GM23338 (cell line): ENCODE data around the gene PCDHA10. TPM values are rescaled to one million over a fixed set of nuclear protein-coding genes. Genes with fewer than 3 reads are reported as not detected.

ENCODE experiments used
- ATAC-seq: fragments of 200-7000 bp; cut with Tn5 transposase; 3 replicates; pipeline ENCODE4 v1.9.1; 2020
- DNase-seq: peaks from one replicate; pipeline ENCODE4 v3.0.0-alpha.2; 2015; ENCODE audit warnings: low spot score
- H2AFZ ChIP-seq: fragments of 200-600 bp; sonication (generic); 2 replicates; pipeline ENCODE4 v1.8.0; 2016; ENCODE audit warnings: antibody characterized with exemption, mild to moderate bottlenecking, moderate library complexity
- H3F3A ChIP-seq: fragments of 200-600 bp; sonication (generic); replicated peaks from 2 replicates; pipeline ENCODE4 v1.8.0; 2017; ENCODE audit warnings: antibody characterized with exemption, mixed run types, low read depth
- H3K27ac ChIP-seq: fragments of 200-600 bp; sonication (generic); 2 replicates; pipeline ENCODE4 v1.6.1; 2016; ENCODE audit warnings: low read depth
- H3K27me3 ChIP-seq: fragments of 200-600 bp; sonication (generic); 2 replicates; pipeline ENCODE4 v1.8.0; 2016; ENCODE audit warnings: mild to moderate bottlenecking, mixed run types, moderate library complexity; ENCODE audit not compliant: insufficient read depth
- H3K36me3 ChIP-seq: fragments of 200-600 bp; sonication (generic); 2 replicates; pipeline ENCODE4 v1.8.0; 2016; ENCODE audit warnings: mild to moderate bottlenecking; ENCODE audit not compliant: insufficient read depth
- H3K4me1 ChIP-seq: fragments of 200-600 bp; sonication (generic); 2 replicates; pipeline ENCODE4 v1.8.0; 2016; ENCODE audit warnings: mild to moderate bottlenecking, moderate library complexity; ENCODE audit not compliant: insufficient read depth
- H3K4me2 ChIP-seq: fragments of 200-600 bp; sonication (generic); 2 replicates; pipeline ENCODE4 v1.7.1; 2017; ENCODE audit warnings: mixed run types
- H3K4me3 ChIP-seq: fragments of 200-600 bp; sonication (generic); 2 replicates; pipeline ENCODE4 v1.6.1; 2016; ENCODE audit warnings: mixed run types
- H3K79me2 ChIP-seq: fragments of 200-600 bp; sonication (generic); replicated peaks from 2 replicates; pipeline ENCODE4 v1.8.0; 2017; ENCODE audit warnings: mild to moderate bottlenecking; ENCODE audit not compliant: insufficient read depth
- H3K9me2 ChIP-seq: fragments of 200-600 bp; sonication (generic); 2 replicates; pipeline ENCODE4 v1.8.0; 2017; ENCODE audit not compliant: insufficient read depth
- H4K20me1 ChIP-seq: fragments of 200-600 bp; sonication (generic); replicated peaks from 2 replicates; pipeline ENCODE4 v1.8.0; 2017; ENCODE audit warnings: mild to moderate bottlenecking; ENCODE audit not compliant: insufficient read depth
- H3K27ac Mint-ChIP-seq: 2 replicates; pipeline ENCODE4 v1.8.0; 2020; ENCODE audit warnings: inconsistent platforms, mild to moderate bottlenecking, moderate library complexity, mixed read lengths
- H3K27me3 Mint-ChIP-seq: 3 replicates; pipeline ENCODE4 v1.8.0; 2022; ENCODE audit warnings: low read depth, mild to moderate bottlenecking, moderate library complexity, mixed read lengths, inconsistent platforms; ENCODE audit not compliant: insufficient read depth, poor library complexity
- H3K36me3 Mint-ChIP-seq: 3 replicates; pipeline ENCODE4 v1.8.0; 2021; ENCODE audit warnings: low read depth, mild to moderate bottlenecking, inconsistent platforms, moderate library complexity, mixed read lengths
- H3K4me1 Mint-ChIP-seq: 3 replicates; pipeline ENCODE4 v1.8.0; 2020; ENCODE audit warnings: mild to moderate bottlenecking, inconsistent platforms, mixed read lengths
- H3K4me3 Mint-ChIP-seq: 3 replicates; pipeline ENCODE4 v1.8.0; 2021; ENCODE audit warnings: moderate library complexity, mild to moderate bottlenecking, inconsistent platforms, mixed read lengths
- H3K9me3 Mint-ChIP-seq: 3 replicates; pipeline ENCODE4 v1.8.0; 2020; ENCODE audit warnings: moderate library complexity, mild to moderate bottlenecking, inconsistent platforms, mixed read lengths
- REST ChIP-seq: IDR thresholded peaks from one replicate; pipeline ENCODE4 v1.6.1; 2018; ENCODE audit warnings: antibody characterized with exemption; ENCODE audit not compliant: unreplicated experiment
- ZNF462 ChIP-seq: fragments of 250-450 bp; sonication (Bioruptor Pico); IDR thresholded peaks from 2 replicates; pipeline ENCODE4 v1.5.0; 2020; ENCODE audit warnings: mild to moderate bottlenecking, moderate library complexity
- polyA plus RNA-seq: library from polyadenylated mRNA; unstranded; fragments of >200 nt; fragmentation: Nextera tagmentation; extraction: Ambion mirVana; gene quantifications from 2 replicates; pipeline ENCODE4 v1.2.1, GENCODE V29; 2016
- total RNA-seq: library from RNA; depleted of rRNA; stranded (reverse); fragments of >200 nt; shearing (Covaris generic); gene quantifications from 2 replicates; pipeline ENCODE4 v1.2.3, GENCODE V29; 2014

Gene PCDHA10
- total and polyA plus RNA-seq, 2 experiments from 2014 or later, result 3.9 to 11.6 TPM

- Mint-ChIP-seq H3K36me3 (peaks cover 7% of the 10 kb centered on the region; the same call in 2 of the 3 replicates), H3K4me3 (no peak overlapping the region), H3K27ac (no peak overlapping the region), H3K4me1 (no peaks in the 10 kb centered on the region), H3K27me3 (no peaks in the 10 kb centered on the region), H3K9me3 (no peaks in the 10 kb centered on the region)
- H3K27ac ChIP-seq, result no peak overlapping the region
- no peak overlapping the region for H2AFZ ChIP-seq
- H3K79me2 ChIP-seq, result peaks cover 11% of the 10 kb centered on the region
- H3K4me3 ChIP-seq, result no peak overlapping the region
- ATAC-seq (no peak), DNase-seq (no peak)
- H4K20me1 ChIP-seq, result peaks cover 11% of the 10 kb centered on the region; the same call in 1 of the 2 replicates
- no peaks in the 10 kb centered on the region for H3K36me3 ChIP-seq
- no peaks in the 10 kb centered on the region; the same call in 1 of the 2 replicates for H3F3A ChIP-seq
- no peaks in the 10 kb centered on the region for H3K27me3 ChIP-seq
- TF ChIP-seq ZNF462 (no peak), REST (peak; percentile 57)
- no peak overlapping the region for H3K4me2 ChIP-seq
- no peaks in the 10 kb centered on the region for H3K9me2 ChIP-seq
- no peaks in the 10 kb centered on the region for H3K4me1 ChIP-seq
Measured at GRCh38 chr5:140883373-140883772, 27.7 kb downstream of the PCDHA10 start.
